Fibroblast of mammary gland (primary cell): ENCODE results near the gene DEXI.

Experiments
- DNase-seq: peaks from one replicate; pipeline ENCODE4 v3.0.0-alpha.2; 2010; ENCODE audit warnings: low read depth
- H3K4me3 ChIP-seq: 2 replicates; pipeline ENCODE4 v1.5.1; 2011; ENCODE audit warnings: low read depth, mild to moderate bottlenecking, low read length, moderate library complexity; ENCODE audit not compliant: control insufficient read depth
- CTCF ChIP-seq: conservative IDR thresholded peaks from 2 replicates; pipeline ENCODE4 v1.5.1; 2011; ENCODE audit warnings: low read depth, low read length, inconsistent platforms; ENCODE audit not compliant: control insufficient read depth, insufficient read depth

DEXI gene

GRCh38 chr16:10883004-10883403 is 59.3 kb downstream of the DEXI start:
- DNase-seq = no peak
- H3K4me3 ChIP-seq = no peak overlapping the region
- TF ChIP-seq CTCF = no peak

- no peak overlapping the region for H3K4me3 ChIP-seq
- no peak for TF ChIP-seq CTCF
- no peak for DNase-seq
Observed at GRCh38 chr16:10881479-10882030, 60.7 kb downstream of the DEXI start.

DNA sequence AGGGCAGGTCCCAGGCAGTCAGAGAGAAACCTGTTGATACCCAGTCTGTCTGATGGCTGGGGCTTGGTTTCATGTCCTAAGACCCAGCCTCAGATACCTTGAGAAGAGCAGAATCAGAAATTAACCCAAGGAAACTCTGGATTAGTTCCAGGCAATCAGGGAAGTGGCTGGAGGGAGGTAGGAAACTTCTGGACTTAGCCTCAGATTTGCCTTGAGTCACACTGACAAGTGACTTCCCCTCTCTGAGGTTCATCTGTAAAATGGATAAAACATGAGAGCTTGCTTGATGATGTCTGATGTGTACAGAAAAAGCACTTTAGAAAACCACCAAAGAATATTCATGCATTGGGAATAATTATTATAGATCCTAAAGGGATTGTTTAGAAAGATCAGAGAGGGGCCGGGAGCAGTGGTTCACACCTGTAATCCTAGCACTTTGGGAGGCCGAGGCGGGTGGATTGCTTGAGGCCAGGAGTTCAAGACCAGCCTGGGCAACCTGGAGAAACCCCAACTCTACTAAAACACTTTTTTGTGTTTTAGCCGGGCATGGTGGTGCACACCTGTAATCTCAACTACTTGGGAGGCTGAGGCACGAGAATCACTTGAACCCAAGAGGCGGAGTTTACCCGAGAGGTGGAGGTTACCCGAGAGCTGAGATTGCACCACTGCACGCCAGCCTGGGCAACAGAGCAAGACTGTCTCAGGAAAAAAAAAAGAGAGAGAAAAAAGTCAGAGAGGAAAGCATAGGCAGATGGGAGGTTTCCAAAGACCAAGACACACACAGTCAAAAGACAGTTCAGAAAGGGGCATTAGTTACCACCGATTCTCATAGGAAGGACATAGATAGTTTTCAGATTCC is 61.4 kb downstream of the DEXI start:
- TF ChIP-seq CTCF = no peak
- no peak overlapping the region for H3K4me3 ChIP-seq
- no peak for DNase-seq

GRCh38 chr16:10879681-10880589 is 62.3 kb downstream of the DEXI start:
- H3K4me3 ChIP-seq = no peak overlapping the region
- no peak for DNase-seq
- no peak for TF ChIP-seq CTCF
